Testis (tissue), 3 donors: ENCODE data around the gene MRPS6. TPM values are rescaled to one million over a fixed set of nuclear protein-coding genes. Genes with fewer than 3 reads are reported as not detected.

Source experiments
- DNase-seq: peaks from one replicate; pipeline ENCODE4 v3.0.0-alpha.2; 2019
- H3K27ac ChIP-seq, 2 donors: fragments of 200-600 bp; sonication (generic); one replicate each; pipeline ENCODE4 v1.5.1; 2019
- H3K27me3 ChIP-seq: fragments of 200-600 bp; sonication (generic); one replicate; pipeline ENCODE4 v1.5.1; 2019
- H3K36me3 ChIP-seq: fragments of 200-600 bp; sonication (generic); one replicate; pipeline ENCODE4 v1.5.1; 2017; ENCODE audit warnings: low read depth; ENCODE audit errors: missing control alignments
- H3K4me1 ChIP-seq: fragments of 200-600 bp; sonication (generic); one replicate; pipeline ENCODE4 v1.5.1; 2019
- H3K4me3 ChIP-seq, 2 donors: fragments of 200-600 bp; sonication (generic); one replicate each; pipeline ENCODE4 v1.5.1; 2017 to 2019
- H3K9me3 ChIP-seq: fragments of 200-600 bp; sonication (generic); one replicate; pipeline ENCODE4 v1.5.1; 2017
- POLR2A ChIP-seq: fragments of 450-650 bp; IDR thresholded peaks from one replicate; pipeline ENCODE4 v1.6.1; 2017; ENCODE audit warnings: antibody characterized with exemption, mild to moderate bottlenecking, moderate library complexity
- WGBS, 2 donors: methylation state at CpG; one replicate each; pipeline ENCODE4 v1.1.5; 2018; 5-methylcytosine and 5-hydroxymethylcytosine counted together
- intact Hi-C: fragments of 100-400 bp; cut with DNase I; formaldehyde crosslinking; loops from one replicate; pipeline ENCODE4 v1.15.1; 2023; ENCODE audit warnings: low total_unique reads
- polyA plus RNA-seq: library from polyadenylated mRNA; stranded (reverse); fragments of 350-450 nt; fragmentation: Illumina TruSeq; extraction: RNeasy Lipid Tissue Mini Kit (QIAGEN cat#74804); gene quantifications from one replicate; pipeline ENCODE4 v1.2.3, GENCODE V29; 2014; ENCODE audit warnings: low read depth, low replicate concordance; ENCODE audit not compliant: insufficient read depth
- total RNA-seq, 2 donors: library from RNA; depleted of rRNA; stranded (reverse); fragments of >200 nt; gene quantifications; one replicate each; pipeline ENCODE4 v1.2.3, GENCODE V29; 2016
- TF ChIP-seq, protein P1 (sequence below), 3 experiments: fragments of 450-650 bp in 2 of 3; fragments of 200-600 bp in 1 of 3; sonication (generic) in 1 of 3; IDR thresholded peaks; one replicate each; pipeline ENCODE4 v1.5.1; 2016 to 2019; ENCODE audit warnings: antibody characterized with exemption in 3 of 3, mild to moderate bottlenecking in 2 of 3, moderate library complexity in 1 of 3

MRPS6 gene
- total and polyA plus RNA-seq, 3 donors from 2014 or later = 88.8 to 107 (median 102) TPM

DNA sequence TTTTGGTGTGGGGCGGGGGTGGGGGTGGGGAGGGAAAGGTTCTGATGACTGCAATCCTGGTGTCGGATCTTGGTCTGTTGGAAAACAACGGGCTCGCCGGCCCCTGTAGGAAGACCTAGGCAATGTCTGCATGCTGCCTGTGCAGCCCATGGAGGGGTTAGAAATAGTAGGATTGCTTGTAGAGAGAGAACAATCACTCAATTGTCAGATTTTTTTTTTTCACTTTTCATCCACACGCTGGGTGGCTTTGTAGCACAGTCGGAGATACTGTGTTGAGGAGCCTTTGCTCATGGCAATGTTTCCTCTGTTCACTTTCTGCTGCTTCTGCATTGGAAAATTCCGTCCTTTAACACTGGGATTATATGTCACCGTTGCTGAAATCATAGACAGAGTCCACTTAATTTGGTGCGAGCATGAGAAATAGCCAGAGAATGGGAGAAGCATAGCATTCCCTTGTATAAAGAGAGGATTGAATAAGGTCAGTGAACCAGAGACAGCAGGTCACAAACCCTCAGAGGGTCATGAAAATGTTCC is 107.5 kb downstream of the MRPS6 start:
- Histone ChIP-seq H3K27ac (no peak overlapping the region), H3K27me3 (no peaks in the 10 kb centered on the region), H3K4me3 (peak overlapping the region in 1 of 2 donors; percentile 0), H3K36me3 (no peaks in the 10 kb centered on the region), H3K9me3 (no peaks in the 10 kb centered on the region), H3K4me1 (no peaks in the 10 kb centered on the region)
- no peak for DNase-seq
- TF ChIP-seq POLR2A = no peak
- TF ChIP-seq, protein P1, sequence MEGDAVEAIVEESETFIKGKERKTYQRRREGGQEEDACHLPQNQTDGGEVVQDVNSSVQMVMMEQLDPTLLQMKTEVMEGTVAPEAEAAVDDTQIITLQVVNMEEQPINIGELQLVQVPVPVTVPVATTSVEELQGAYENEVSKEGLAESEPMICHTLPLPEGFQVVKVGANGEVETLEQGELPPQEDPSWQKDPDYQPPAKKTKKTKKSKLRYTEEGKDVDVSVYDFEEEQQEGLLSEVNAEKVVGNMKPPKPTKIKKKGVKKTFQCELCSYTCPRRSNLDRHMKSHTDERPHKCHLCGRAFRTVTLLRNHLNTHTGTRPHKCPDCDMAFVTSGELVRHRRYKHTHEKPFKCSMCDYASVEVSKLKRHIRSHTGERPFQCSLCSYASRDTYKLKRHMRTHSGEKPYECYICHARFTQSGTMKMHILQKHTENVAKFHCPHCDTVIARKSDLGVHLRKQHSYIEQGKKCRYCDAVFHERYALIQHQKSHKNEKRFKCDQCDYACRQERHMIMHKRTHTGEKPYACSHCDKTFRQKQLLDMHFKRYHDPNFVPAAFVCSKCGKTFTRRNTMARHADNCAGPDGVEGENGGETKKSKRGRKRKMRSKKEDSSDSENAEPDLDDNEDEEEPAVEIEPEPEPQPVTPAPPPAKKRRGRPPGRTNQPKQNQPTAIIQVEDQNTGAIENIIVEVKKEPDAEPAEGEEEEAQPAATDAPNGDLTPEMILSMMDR (IDR thresholded peaks at IDR 0.05) = no peak
- 29 to 46% methylated on average over 10 of the region's 10 CpGs for WGBS, 2 donors
- intact Hi-C loops = no loop called here

DNA sequence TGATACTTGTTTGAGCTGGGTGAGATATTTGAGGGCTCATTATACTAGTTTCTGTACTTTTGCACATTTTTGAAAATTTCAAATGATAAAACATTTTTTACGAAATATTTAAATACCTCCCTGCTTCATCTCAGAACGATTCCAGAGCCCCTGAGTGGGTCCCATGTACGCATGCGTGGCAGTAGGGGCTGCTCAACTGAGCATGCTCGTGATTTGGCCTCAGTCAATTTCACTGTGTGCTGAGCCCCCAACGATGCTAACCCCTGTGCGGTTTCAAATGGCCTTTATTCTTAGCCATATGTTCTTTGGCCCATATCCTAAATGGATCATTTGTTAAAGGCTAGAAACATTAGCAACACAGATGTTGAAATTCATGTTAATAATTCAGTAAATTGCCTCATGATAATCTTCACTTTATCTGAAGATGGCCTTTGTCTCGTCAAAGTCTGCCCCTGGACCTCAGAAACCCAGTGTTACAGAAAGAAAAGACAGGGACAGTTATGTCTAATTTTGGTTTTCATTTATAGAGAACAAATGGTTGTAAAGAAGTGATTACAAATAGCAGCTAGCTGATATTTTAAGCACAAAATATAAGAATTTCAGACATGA is 108.2 kb downstream of the MRPS6 start:
- Histone ChIP-seq H3K4me3 (peak overlapping the region in 1 of 2 donors; percentile 0), H3K9me3 (no peaks in the 10 kb centered on the region), H3K36me3 (no peaks in the 10 kb centered on the region), H3K27me3 (no peaks in the 10 kb centered on the region), H3K4me1 (no peaks in the 10 kb centered on the region), H3K27ac (no peak overlapping the region)
- DNase-seq = peak; percentile 51
- WGBS, 2 donors = 36 to 64% methylated on average over 8 of the region's 8 CpGs
- TF ChIP-seq, protein P1 (IDR thresholded peaks at IDR 0.05) = no peak
- TF ChIP-seq POLR2A = no peak
- intact Hi-C loops = no loop called here

DNA sequence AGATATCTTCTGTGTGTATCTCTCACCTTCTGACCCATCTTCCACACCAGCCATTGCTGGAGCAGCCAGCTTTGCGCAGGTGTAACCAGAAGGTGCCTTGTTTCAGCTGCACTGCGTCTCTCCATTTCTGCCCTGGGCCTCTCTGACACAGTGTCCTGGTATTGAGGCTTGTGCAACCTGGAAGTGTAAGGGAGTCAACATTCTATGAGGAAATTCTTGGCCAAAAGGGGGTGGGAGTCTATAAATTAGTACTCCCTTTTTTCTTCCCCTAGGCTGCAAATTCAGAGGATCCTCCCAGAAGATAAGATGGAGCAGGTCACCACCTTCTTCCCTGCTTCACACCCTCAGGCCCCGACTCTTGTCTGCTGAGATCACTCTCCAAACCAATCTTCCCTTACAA is 109.1 kb downstream of the MRPS6 start:
- H3K4me1 ChIP-seq = no peaks in the 10 kb centered on the region
- H3K27ac ChIP-seq = no peak overlapping the region
- H3K36me3 ChIP-seq = no peaks in the 10 kb centered on the region
- no peak for DNase-seq
- no peaks in the 10 kb centered on the region for H3K27me3 ChIP-seq
- WGBS, 2 donors = 92% methylated on average over 3 of the region's 3 CpGs
- intact Hi-C loops = no loop called here
- TF ChIP-seq, protein P1 (IDR thresholded peaks at IDR 0.05) = no peak
- no peak for TF ChIP-seq POLR2A
- H3K9me3 ChIP-seq = no peaks in the 10 kb centered on the region
- no peak overlapping the region for H3K4me3 ChIP-seq

DNA sequence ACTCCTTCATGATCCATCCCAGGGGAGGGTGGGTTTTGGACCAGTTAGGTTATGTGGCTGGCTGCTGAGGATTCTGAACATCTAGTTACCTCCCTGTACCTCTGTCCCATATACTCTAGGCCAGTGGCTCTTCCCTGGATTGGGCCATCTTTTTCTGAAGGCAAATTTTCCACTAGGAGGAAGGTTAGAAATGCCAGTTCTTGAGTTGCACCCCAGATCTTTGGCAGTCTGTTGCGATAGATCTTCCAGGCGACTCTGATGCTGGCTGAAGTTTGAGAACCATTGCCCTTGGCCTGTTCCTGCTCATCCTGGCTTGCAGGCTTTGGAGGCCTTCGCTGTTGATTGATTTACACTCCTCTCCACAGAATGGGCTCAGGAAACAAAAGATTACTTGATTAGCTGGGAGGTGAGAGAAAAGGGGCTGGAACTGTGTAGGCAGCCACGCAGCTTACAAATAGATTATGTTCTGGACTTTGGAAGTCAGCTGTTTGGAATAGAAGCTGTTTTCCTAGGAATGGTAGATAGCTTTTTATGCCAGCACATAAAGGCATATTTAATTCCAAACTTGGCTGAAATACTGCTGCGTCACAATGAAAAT is 110.1 kb downstream of the MRPS6 start:
- H3K4me1 ChIP-seq = no peaks in the 10 kb centered on the region
- no peak for DNase-seq

DNA sequence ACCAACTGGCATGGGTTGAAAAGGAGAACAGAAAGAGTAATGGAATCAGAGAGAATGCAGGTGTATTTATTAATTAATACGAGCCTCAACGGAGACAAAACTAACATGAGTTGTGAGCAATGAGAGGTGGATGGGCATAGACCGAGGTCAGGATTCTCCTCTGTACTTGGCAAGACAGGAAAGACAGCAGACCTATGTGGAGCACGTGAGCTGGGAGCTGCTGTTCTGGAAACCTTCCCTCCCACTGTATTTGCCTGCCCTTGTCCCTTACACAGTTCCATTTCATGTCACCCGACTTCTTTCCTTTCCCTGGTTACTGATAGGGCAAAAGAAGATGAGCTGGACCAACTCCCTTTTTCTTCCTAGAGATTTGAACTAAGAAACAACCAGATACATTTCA is 110.9 kb downstream of the MRPS6 start:
- intact Hi-C loops = no loop called here
- WGBS, 2 donors = 94 to 95% methylated on average over 5 of the region's 5 CpGs
- DNase-seq = no peak
- no peak overlapping the region for H3K4me3 ChIP-seq
- H3K27ac ChIP-seq = no peak overlapping the region
- no peaks in the 10 kb centered on the region for H3K27me3 ChIP-seq
- no peaks in the 10 kb centered on the region for H3K4me1 ChIP-seq
- no peaks in the 10 kb centered on the region for H3K36me3 ChIP-seq
- H3K9me3 ChIP-seq = no peaks in the 10 kb centered on the region
- no peak for TF ChIP-seq POLR2A
- TF ChIP-seq, protein P1 (IDR thresholded peaks at IDR 0.05) = no peak

More for the DNA sequence above, 110.1 kb downstream of the MRPS6 start:
- 93% methylated on average over 5 of the region's 5 CpGs for WGBS, 2 donors
- TF ChIP-seq POLR2A = no peak
- Histone ChIP-seq H3K27me3 (no peaks in the 10 kb centered on the region), H3K9me3 (no peaks in the 10 kb centered on the region), H3K36me3 (no peaks in the 10 kb centered on the region), H3K27ac (no peak overlapping the region), H3K4me3 (no peak overlapping the region)
- intact Hi-C loops = no loop called here
